CD4-positive, CD25-positive, alpha-beta regulatory T cell (primary cell): ENCODE results near the gene TPBG. TPM values are rescaled to one million over a fixed set of nuclear protein-coding genes. Genes with fewer than 3 reads are reported as not detected.

ENCODE experiments used
- ATAC-seq, 2 donors: fragments of 150-1000 bp; cut with Tn5 transposase; one replicate each; pipeline ENCODE4 v1.10.0; 2021; ENCODE audit warnings: low read depth in 2 of 2, moderate number of reproducible peaks in 2 of 2, moderate library complexity in 1 of 2
- DNase-seq, 3 donors: peaks; one replicate each; pipeline versions ENCODE4 v3.0.0 to v3.0.0-alpha.2; 2012 to 2022; ENCODE audit warnings: mixed read lengths in 1 of 3
- H3K27ac ChIP-seq: one replicate; pipeline ENCODE4 v1.7.0; 2013; ENCODE audit warnings: mild to moderate bottlenecking, low read length; ENCODE audit not compliant: insufficient read depth, poor library complexity, severe bottlenecking
- H3K27me3 ChIP-seq: one replicate; pipeline ENCODE4 v1.7.0; 2013; ENCODE audit warnings: low read length; ENCODE audit not compliant: control insufficient read depth, insufficient read depth
- H3K36me3 ChIP-seq: one replicate; pipeline ENCODE4 v1.7.0; 2013; ENCODE audit warnings: mild to moderate bottlenecking, low read length, moderate library complexity; ENCODE audit not compliant: control insufficient read depth, insufficient read depth
- H3K4me1 ChIP-seq: 2 replicates; pipeline ENCODE4 v1.7.0; 2013; ENCODE audit warnings: mild to moderate bottlenecking, low read length; ENCODE audit not compliant: insufficient read depth, control insufficient read depth, poor library complexity, severe bottlenecking
- H3K4me3 ChIP-seq: one replicate; pipeline ENCODE4 v1.7.0; 2013; ENCODE audit warnings: low read depth, mild to moderate bottlenecking, low read length, moderate library complexity
- H3K9me3 ChIP-seq, 2 experiments: 1 replicate in 1 of 2; 2 replicates in 1 of 2; pipeline ENCODE4 v1.7.0; 2013; ENCODE audit warnings: low read length in 2 of 2, mild to moderate bottlenecking in 1 of 2, moderate library complexity in 1 of 2; ENCODE audit not compliant: control insufficient read depth in 2 of 2
- H3K27ac Mint-ChIP-seq, 3 donors: one replicate each; pipeline ENCODE4 v1.8.0; 2020 to 2022; ENCODE audit warnings: mild to moderate bottlenecking in 3 of 3, mixed read lengths in 3 of 3, moderate library complexity in 2 of 3
- H3K27me3 Mint-ChIP-seq: one replicate; pipeline ENCODE4 v1.8.0; 2022; ENCODE audit warnings: mild to moderate bottlenecking, mixed read lengths
- H3K36me3 Mint-ChIP-seq: one replicate; pipeline ENCODE4 v1.8.0; 2020; ENCODE audit warnings: mixed read lengths
- H3K4me1 Mint-ChIP-seq, 4 donors: one replicate each; pipeline ENCODE4 v1.8.0; 2020 to 2022; ENCODE audit warnings: mixed read lengths in 4 of 4, mild to moderate bottlenecking in 1 of 4
- H3K4me3 Mint-ChIP-seq, 4 donors: one replicate each; pipeline ENCODE4 v1.8.0; 2020 to 2022; ENCODE audit warnings: mild to moderate bottlenecking in 4 of 4, mixed read lengths in 4 of 4, moderate library complexity in 3 of 4
- H3K9me3 Mint-ChIP-seq, 7 donors: one replicate each; pipeline ENCODE4 v1.8.0; 2020 to 2022; ENCODE audit warnings: mixed read lengths in 7 of 7, mild to moderate bottlenecking in 3 of 7, moderate library complexity in 2 of 7
- polyA plus RNA-seq, 4 donors: library from polyadenylated mRNA; unstranded; fragments of 300-500 nt; fragmentation: Illumina TruSeq; gene quantifications; one replicate each; pipeline ENCODE4 v1.2.3, GENCODE V29; 2021
- total RNA-seq: library from RNA; stranded (reverse); gene quantifications from one replicate; pipeline ENCODE4 v1.2.3, GENCODE V29; 2022

Gene TPBG
- total and polyA plus RNA-seq, 5 donors from 2014 or later, result not detected

- H3K4me3 Mint-ChIP-seq, result no peak overlapping the region
- Histone ChIP-seq H3K27me3 (peaks cover 5% of the 10 kb centered on the region), H3K27ac (no peak overlapping the region), H3K9me3 (no peaks in the 10 kb centered on the region), H3K4me1 (no peaks in the 10 kb centered on the region), H3K4me3 (no peak overlapping the region), H3K36me3 (no peaks in the 10 kb centered on the region)
- no peaks in the 10 kb centered on the region for H3K4me1 Mint-ChIP-seq
- no peak for DNase-seq
- no peak overlapping the region for H3K27ac Mint-ChIP-seq
- H3K9me3 Mint-ChIP-seq, result peaks cover 0 to 9% (median 0%) of the 10 kb centered on the region in 7 donors
- H3K36me3 Mint-ChIP-seq, result no peaks in the 10 kb centered on the region
- H3K27me3 Mint-ChIP-seq, result peaks cover 14% of the 10 kb centered on the region
- ATAC-seq, result no peak
Observed at GRCh38 chr6:82348130-82348529, 15.5 kb upstream of the TPBG start.

GRCh38 chr6:82353848-82354247, 9.8 kb upstream of the TPBG start:
- peaks cover 10% of the 10 kb centered on the region for H3K27me3 Mint-ChIP-seq
- DNase-seq (no peak), ATAC-seq (no peak)
- no peak overlapping the region for H3K4me3 Mint-ChIP-seq
- Histone ChIP-seq H3K4me3 (no peak overlapping the region), H3K9me3 (no peaks in the 10 kb centered on the region), H3K27ac (no peak overlapping the region), H3K4me1 (no peaks in the 10 kb centered on the region), H3K36me3 (no peaks in the 10 kb centered on the region), H3K27me3 (peaks cover 5% of the 10 kb centered on the region)
- H3K36me3 Mint-ChIP-seq, result no peaks in the 10 kb centered on the region
- H3K27ac Mint-ChIP-seq, result no peak overlapping the region
- no peaks in the 10 kb centered on the region for H3K9me3 Mint-ChIP-seq
- H3K4me1 Mint-ChIP-seq, result no peaks in the 10 kb centered on the region

GRCh38 chr6:82360552-82360951, 3.1 kb upstream of the TPBG start:
- Mint-ChIP-seq H3K27ac (no peak overlapping the region), H3K36me3 (no peaks in the 10 kb centered on the region), H3K4me1 (peaks cover 0 to 18% (median 0%) of the 10 kb centered on the region in 4 donors), H3K9me3 (peaks cover 0 to 4% (median 0%) of the 10 kb centered on the region in 7 donors), H3K4me3 (no peak overlapping the region), H3K27me3 (peaks cover 48% of the 10 kb centered on the region)
- DNase-seq (no peak), ATAC-seq (no peak)
- H3K36me3 ChIP-seq, result no peaks in the 10 kb centered on the region
- H3K9me3 ChIP-seq, result no peaks in the 10 kb centered on the region
- no peak overlapping the region for H3K27ac ChIP-seq
- H3K27me3 ChIP-seq, result peaks cover 21% of the 10 kb centered on the region
- peaks cover 20% of the 10 kb centered on the region for H3K4me1 ChIP-seq
- H3K4me3 ChIP-seq, result no peak overlapping the region

DNA sequence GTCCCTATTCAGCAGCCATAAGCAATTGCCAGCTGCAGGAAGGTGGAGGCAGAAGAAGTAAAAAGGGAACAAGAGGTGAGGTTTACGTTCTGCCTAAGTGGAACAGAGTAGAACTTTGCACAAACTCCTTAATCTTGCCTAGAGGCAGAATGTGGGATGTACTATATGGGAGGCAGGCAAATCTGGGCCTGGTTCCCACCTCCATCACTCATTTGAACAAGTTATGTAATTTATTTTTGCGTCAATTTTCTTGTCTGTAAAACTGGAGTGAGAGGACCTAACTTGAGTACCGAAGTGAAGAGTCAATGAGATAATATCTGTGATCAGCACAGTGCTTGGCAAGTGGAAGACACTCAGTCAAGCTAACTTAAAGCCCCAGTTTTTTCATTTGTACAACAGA, 2.0 kb upstream of the TPBG start:
- peaks cover 21% of the 10 kb centered on the region for H3K4me1 ChIP-seq
- Mint-ChIP-seq H3K9me3 (peaks cover 0 to 4% (median 0%) of the 10 kb centered on the region in 7 donors), H3K36me3 (no peaks in the 10 kb centered on the region), H3K4me1 (peaks cover 0 to 24% (median 0%) of the 10 kb centered on the region in 4 donors), H3K4me3 (no peak overlapping the region), H3K27ac (no peak overlapping the region), H3K27me3 (peaks cover 59% of the 10 kb centered on the region)
- DNase-seq (no peak), ATAC-seq (no peak)
- no peak overlapping the region for H3K4me3 ChIP-seq
- no peaks in the 10 kb centered on the region for H3K9me3 ChIP-seq
- H3K27ac ChIP-seq, result no peak overlapping the region
- peaks cover 31% of the 10 kb centered on the region for H3K27me3 ChIP-seq
- H3K36me3 ChIP-seq, result no peaks in the 10 kb centered on the region

DNA sequence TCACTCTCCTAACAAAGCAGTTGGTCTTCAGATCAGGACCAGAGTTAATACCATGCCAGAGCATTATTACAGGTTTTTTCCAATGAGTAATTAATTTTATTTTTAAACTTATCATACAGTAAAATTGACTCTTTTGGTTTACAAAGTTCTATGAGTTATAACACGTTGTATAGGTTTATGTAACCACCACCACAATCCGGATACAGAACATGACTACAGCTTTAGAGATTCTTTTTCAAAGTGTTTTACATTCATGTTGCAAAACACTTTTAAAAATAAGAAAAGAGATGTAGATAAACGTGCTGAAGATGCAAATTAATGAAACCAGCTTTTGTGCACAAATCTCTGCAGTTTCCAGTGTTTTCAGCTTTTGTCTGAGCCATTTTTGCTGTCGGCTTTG, 1.5 kb upstream of the TPBG start:
- Mint-ChIP-seq H3K9me3 (peaks cover 0 to 4% (median 0%) of the 10 kb centered on the region in 7 donors), H3K4me1 (peaks cover 0 to 24% (median 0%) of the 10 kb centered on the region in 4 donors), H3K36me3 (no peaks in the 10 kb centered on the region), H3K27ac (no peak overlapping the region), H3K4me3 (peak overlapping the region in 1 of 4 donors; percentile 32), H3K27me3 (peaks cover 63% of the 10 kb centered on the region)
- no peaks in the 10 kb centered on the region for H3K9me3 ChIP-seq
- no peak for ATAC-seq
- no peaks in the 10 kb centered on the region for H3K36me3 ChIP-seq
- H3K27me3 ChIP-seq, result peaks cover 35% of the 10 kb centered on the region
- peaks cover 21% of the 10 kb centered on the region for H3K4me1 ChIP-seq
- H3K27ac ChIP-seq, result no peak overlapping the region
- no peak overlapping the region for H3K4me3 ChIP-seq
- no peak for DNase-seq

DNA sequence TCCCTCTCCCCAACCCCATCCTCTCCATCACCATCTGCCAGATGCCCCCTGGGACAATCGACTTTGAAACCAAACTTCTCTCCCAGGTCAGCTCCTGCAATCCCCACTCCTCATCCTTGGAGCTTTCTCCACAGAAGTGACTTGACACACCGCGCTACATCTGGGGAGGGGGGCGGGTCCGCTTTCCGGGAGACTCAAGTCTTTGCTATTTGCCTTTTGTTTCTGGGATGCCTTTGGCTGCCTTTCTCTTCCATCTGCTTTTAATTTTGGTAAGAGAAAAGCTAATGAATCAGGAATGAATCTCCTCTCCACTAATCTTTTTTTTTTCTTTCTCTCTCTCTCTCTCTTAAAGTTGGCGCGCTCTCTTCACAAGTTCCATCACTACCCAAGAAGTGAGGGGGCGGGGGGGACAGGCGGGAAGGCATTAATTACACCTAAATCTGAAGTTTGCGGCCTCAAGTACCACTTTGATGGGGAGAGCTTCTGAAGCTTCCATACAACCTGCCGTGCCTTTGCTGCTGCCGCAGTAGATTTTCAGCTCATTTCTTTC, 664 bp upstream of the TPBG start:
- H3K4me1 ChIP-seq, result peaks cover 21% of the 10 kb centered on the region
- Mint-ChIP-seq H3K27me3 (peaks cover 63% of the 10 kb centered on the region), H3K4me1 (peaks cover 0 to 24% (median 0%) of the 10 kb centered on the region in 4 donors), H3K4me3 (peak overlapping the region in 3 of 4 donors; percentile 33 to 69 (median 68)), H3K27ac (no peak overlapping the region), H3K36me3 (no peaks in the 10 kb centered on the region), H3K9me3 (peaks cover 0 to 4% (median 0%) of the 10 kb centered on the region in 7 donors)
- H3K27me3 ChIP-seq, result peaks cover 38% of the 10 kb centered on the region
- ATAC-seq, result no peak
- no peak for DNase-seq
- H3K27ac ChIP-seq, result no peak overlapping the region
- no peaks in the 10 kb centered on the region for H3K36me3 ChIP-seq
- no peak overlapping the region for H3K4me3 ChIP-seq
- H3K9me3 ChIP-seq, result no peaks in the 10 kb centered on the region

GRCh38 chr6:82364087-82365015, 734 bp downstream of the TPBG start:
- peaks cover 21% of the 10 kb centered on the region for H3K4me1 ChIP-seq
- no peaks in the 10 kb centered on the region for H3K36me3 Mint-ChIP-seq
- no peak overlapping the region for H3K27ac ChIP-seq
- no peaks in the 10 kb centered on the region for H3K36me3 ChIP-seq
- peaks cover 40% of the 10 kb centered on the region for H3K27me3 ChIP-seq
- peak overlapping the region in 3 of 4 donors; percentile 58 to 77 (median 64) for H3K4me3 Mint-ChIP-seq
- no peaks in the 10 kb centered on the region for H3K9me3 ChIP-seq
- H3K27me3 Mint-ChIP-seq, result peaks cover 67% of the 10 kb centered on the region
- no peak for DNase-seq
- H3K27ac Mint-ChIP-seq, result no peak overlapping the region
- H3K4me3 ChIP-seq, result no peak overlapping the region
- peaks cover 0 to 24% (median 0%) of the 10 kb centered on the region in 4 donors for H3K4me1 Mint-ChIP-seq
- no peak for ATAC-seq
- H3K9me3 Mint-ChIP-seq, result peaks cover 0 to 4% (median 0%) of the 10 kb centered on the region in 7 donors
